Measurements from ENCODE around the gene CUEDC1. TPM values are rescaled to one million over a fixed set of nuclear protein-coding genes. Genes with fewer than 3 reads are reported as not detected.
"Not testable (repeated sequence)": the region's sequence is repeated elsewhere in the genome, so short reads cannot be mapped to it uniquely, and the experiment has no call there.

Gene CUEDC1
- total RNA-seq, 1 donor, result 25.7 TPM

DNA sequence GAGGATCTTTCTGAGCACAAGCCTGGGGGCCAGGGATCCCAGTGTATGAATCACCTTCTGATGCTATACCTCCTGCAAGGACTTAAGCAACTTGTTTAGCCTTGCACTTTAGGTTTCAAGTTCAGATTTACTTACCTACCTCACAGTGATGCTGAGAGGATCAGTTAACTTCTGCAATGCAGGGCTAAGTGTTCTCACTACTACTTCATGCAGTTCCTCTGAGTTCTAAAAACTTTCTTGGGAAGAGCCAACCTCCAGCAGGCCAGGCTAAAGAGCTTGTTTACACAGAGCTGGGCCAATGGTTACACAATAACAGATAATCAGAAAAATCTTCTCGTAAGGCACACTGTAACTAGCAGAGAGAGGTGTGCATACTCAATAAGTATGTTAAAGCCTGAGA lies 19.8 kb upstream of the CUEDC1 start:
- TF ChIP-seq, protein P1, sequence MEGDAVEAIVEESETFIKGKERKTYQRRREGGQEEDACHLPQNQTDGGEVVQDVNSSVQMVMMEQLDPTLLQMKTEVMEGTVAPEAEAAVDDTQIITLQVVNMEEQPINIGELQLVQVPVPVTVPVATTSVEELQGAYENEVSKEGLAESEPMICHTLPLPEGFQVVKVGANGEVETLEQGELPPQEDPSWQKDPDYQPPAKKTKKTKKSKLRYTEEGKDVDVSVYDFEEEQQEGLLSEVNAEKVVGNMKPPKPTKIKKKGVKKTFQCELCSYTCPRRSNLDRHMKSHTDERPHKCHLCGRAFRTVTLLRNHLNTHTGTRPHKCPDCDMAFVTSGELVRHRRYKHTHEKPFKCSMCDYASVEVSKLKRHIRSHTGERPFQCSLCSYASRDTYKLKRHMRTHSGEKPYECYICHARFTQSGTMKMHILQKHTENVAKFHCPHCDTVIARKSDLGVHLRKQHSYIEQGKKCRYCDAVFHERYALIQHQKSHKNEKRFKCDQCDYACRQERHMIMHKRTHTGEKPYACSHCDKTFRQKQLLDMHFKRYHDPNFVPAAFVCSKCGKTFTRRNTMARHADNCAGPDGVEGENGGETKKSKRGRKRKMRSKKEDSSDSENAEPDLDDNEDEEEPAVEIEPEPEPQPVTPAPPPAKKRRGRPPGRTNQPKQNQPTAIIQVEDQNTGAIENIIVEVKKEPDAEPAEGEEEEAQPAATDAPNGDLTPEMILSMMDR (IDR thresholded peaks at IDR 0.05; ENCODE audit: insufficient read depth, low read length), result no peak
- peak; percentile 57 for DNase-seq (ENCODE audit: low read depth)
- no peak overlapping the region for H3K4me3 ChIP-seq (ENCODE audit: low read depth, low read length)

DNA sequence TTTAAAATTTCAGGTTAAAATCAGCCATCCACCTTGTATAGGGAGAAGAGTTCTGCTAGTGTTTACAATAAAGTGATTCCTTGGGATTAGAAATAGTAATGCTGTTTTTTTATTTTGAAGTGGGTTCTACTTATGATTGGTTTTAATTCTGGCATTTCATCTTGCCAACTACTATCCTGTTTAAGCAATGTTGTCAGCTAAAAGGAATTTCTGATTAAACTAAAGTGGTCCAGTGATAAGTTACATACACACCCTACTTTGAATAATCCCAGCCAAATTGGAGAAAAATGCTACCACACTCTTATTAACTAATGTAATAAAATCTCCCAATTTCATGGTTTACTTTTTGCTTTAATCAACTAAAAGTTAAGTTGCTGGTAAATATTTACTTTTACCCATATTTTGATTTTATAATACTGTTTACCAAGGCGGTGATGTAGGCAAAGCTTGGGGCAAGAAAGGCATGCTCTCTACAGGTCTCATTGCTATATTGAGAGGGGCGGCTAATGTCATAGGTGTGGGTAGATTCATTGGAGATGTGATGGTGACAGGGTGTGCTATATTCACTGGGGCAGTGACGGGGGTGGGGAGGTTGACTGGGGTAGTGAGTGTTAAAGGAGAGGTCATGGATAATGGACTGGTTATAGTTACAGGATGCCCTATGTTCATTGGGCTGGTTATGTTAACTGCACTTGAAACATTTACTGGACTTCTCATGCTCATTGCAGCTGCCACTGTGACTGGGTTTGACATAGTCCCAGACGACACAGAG lies 19.0 kb upstream of the CUEDC1 start:
- DNase-seq (ENCODE audit: low read depth); H3K4me3 ChIP-seq (ENCODE audit: low read depth, low read length): not testable (repeated sequence)

DNA sequence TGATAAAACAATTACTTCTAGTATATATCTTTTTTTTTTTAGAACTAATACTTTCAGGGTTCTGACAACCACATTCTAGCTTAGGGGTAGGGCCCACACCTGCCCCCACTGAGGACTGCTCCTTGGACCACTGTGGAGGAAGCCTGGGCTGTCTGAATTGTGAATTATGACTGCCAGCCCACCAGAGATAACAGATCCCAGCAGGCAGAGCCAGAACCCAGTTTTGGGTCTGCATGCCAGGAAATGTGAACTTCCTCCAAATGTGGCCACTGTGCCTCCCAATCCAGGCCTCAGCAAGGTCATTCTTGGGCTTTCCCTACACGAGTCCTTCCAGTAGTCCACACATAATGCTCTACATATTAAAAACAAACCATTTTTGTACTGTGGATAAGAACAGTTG lies 16.9 kb upstream of the CUEDC1 start:
- no peak for DNase-seq (ENCODE audit: low read depth)
- TF ChIP-seq, protein P1 (IDR thresholded peaks at IDR 0.05; ENCODE audit: insufficient read depth, low read length), result no peak
- no peak overlapping the region for H3K4me3 ChIP-seq (ENCODE audit: low read depth, low read length)

DNA sequence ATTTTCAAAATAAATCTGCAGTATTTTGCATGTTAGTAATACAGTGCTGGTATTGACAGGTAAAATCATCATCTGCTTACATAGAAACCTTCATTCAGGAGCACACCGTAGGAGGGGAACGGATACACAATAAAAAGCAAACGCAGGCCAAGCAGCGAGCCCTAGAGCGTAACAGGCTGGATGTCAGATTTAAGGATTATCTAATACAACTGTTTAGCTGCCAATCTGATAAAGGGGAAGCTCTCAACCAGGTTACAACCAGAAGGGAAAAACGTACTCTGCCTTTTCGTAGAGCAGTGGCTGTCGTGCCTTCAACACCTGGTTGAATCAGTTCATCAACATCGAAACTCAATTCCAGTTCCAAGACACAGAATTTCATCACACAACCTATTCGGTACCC lies 16.4 kb upstream of the CUEDC1 start:
- no peak for DNase-seq (ENCODE audit: low read depth)
- H3K4me3 ChIP-seq (ENCODE audit: low read depth, low read length), result no peak overlapping the region
- TF ChIP-seq, protein P1 (IDR thresholded peaks at IDR 0.05; ENCODE audit: insufficient read depth, low read length), result no peak

DNA sequence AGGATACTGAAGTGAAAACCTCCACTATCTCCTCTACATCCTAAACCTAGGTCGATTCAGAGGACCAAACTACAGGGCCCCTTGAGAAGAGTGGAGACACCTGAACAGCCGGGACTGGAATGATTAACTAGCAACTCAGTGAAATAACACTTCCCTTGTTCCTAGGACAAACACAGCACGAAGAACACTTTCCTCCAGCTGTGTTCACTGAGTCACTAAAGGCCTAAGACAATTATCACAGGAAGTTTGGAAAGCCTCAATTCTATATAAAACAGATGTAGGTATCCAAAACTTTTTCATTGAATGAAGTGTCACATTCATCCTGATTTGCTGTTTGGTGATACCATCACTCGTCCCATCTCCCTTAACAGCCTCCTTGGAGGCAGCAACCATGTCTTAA lies 15.5 kb upstream of the CUEDC1 start:
- no peak overlapping the region for H3K4me3 ChIP-seq (ENCODE audit: low read depth, low read length)
- TF ChIP-seq, protein P1 (IDR thresholded peaks at IDR 0.05; ENCODE audit: insufficient read depth, low read length), result no peak
- peak; percentile 40 for DNase-seq (ENCODE audit: low read depth)

DNA sequence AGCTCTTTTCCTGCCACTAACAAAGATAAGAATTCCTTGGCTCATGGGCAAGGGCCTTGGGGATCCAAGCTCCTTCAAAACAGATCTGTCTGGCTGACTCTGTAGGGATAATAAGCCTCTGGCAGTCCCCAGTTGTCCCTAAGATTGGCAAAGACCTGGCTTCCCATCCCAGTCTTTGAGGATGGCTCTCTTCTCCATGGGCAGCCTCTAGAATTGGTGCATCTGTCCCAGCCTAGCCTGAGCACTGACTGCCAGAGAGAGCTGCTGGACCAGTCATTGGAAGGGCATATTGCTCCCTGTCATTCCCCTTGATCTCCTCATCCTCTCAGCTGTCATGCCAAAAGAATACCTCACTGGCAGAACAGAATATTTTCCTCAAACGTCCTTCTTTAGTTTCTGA lies 13.2 kb upstream of the CUEDC1 start:
- no peak for DNase-seq (ENCODE audit: low read depth)
- TF ChIP-seq, protein P1 (IDR thresholded peaks at IDR 0.05; ENCODE audit: insufficient read depth, low read length), result no peak
- H3K4me3 ChIP-seq (ENCODE audit: low read depth, low read length), result no peak overlapping the region

DNA sequence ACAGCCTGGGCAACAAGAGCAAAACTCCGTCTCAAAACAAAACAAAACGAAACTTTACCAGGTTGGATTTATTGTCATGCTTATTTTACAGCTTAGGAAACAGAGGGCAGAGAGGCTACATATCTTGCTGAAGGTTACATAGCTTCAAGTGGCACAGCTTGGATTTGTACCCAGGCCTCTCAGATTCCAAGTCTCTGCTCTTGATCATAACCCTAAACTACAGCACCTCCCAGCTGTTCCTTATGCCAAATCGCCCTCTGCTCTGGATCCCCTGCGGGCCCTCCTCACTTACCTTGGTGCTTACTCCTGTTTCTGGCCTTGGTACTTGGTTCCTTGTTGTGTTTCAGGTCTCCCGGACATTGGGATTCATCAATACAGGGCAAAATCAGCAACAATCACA lies 11.7 kb upstream of the CUEDC1 start:
- no peak overlapping the region for H3K4me3 ChIP-seq (ENCODE audit: low read depth, low read length)
- no peak for DNase-seq (ENCODE audit: low read depth)
- TF ChIP-seq, protein P1 (IDR thresholded peaks at IDR 0.05; ENCODE audit: insufficient read depth, low read length), result no peak
